Measurements from ENCODE around the gene SLCO4A1. TPM values are rescaled to one million over a fixed set of nuclear protein-coding genes. Genes with fewer than 3 reads are reported as not detected.

Gene SLCO4A1
- total RNA-seq, 1 donor from 2014 or later, result 12.1 TPM

DNA sequence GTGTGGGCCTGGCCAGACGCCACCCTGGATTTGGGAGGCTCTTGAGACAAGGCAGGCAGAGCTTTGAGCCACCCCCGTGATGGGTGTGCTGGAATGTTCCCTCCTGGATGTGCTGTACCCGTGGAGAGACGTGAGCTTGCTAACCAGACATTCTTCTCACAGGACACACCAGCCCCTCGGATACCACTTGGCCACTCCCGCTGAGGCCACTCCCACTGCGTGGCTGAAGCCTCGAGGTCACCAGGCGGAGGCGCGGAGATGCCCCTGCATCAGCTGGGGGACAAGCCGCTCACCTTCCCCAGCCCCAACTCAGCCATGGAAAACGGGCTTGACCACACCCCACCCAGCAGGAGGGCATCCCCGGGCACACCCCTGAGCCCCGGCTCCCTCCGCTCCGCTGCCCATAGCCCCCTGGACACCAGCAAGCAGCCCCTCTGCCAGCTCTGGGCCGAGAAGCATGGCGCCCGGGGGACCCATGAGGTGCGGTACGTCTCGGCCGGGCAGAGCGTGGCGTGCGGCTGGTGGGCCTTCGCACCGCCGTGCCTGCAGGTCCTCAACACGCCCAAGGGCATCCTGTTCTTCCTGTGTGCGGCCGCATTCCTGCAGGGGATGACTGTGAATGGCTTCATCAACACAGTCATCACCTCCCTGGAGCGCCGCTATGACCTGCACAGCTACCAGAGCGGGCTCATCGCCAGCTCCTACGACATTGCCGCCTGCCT lies 14.1 kb downstream of the SLCO4A1 start:
- intact Hi-C loops (cut with DNase I), result no loop called here
- DNase-seq (no peak), ATAC-seq (ENCODE audit: poor library complexity) (no peak)

DNA sequence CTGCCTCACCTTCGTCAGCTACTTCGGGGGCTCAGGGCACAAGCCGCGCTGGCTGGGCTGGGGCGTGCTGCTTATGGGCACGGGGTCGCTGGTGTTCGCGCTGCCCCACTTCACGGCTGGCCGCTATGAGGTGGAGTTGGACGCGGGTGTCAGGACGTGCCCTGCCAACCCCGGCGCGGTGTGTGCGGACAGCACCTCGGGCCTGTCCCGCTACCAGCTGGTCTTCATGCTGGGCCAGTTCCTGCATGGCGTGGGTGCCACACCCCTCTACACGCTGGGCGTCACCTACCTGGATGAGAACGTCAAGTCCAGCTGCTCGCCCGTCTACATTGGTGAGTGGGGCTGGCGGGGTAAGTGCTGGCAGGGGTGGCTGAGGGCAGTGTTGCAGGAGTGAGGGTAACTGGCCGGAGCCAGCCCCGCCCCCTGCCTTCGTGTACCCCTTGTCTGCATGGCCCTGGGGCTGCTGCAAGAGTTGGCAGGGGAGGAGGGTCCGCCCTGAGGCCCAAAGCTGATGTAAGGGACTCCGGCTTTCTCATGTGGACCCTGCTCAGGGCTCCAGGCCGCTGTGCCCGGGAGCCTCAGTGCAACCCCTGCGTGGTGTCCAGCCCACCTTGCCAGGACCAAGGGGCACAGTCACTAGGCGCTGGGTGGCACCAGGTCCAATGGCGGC lies 14.8 kb downstream of the SLCO4A1 start:
- DNase-seq (no peak), ATAC-seq (ENCODE audit: poor library complexity) (no peak)
- intact Hi-C loops (cut with DNase I), result no loop called here

DNA sequence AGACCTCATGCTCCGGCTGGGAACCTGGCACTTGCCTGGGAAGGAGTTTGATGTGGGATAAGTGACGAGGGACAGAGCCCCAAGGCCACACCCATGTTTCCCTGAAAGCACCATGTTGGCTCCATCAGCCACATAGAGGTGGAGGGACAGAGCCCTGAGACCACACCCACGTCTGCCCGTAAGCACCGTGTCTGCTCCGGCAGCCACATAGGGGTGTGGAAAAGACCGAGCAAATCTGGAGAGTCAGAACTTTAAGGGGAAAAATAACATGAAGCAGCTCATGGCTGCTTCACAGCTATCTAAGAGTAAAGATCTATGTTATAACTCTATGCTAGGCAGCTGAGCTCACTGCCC lies 15.3 kb downstream of the SLCO4A1 start:
- intact Hi-C loops (cut with DNase I), result no loop called here
- DNase-seq (no peak), ATAC-seq (ENCODE audit: poor library complexity) (no peak)

DNA sequence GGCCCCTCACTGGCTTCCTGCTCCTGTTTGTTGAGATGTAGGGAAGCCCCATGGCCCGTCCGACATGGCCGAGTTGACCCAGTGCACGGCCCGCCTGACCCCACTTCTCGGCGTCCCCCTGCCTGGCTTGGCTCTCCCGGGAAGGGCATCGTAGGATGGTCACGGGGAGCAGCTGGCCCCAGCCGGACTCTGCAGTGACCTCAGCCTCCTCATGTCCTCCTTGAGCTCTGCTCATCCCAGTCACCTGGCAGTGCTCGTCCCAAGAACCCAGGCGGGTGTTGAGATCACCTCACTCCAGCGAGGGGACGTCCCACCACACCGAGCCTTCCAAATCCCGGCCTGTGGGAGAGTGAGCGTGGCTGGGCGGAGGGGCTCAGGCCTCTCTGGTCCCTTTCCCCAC lies 15.7 kb downstream of the SLCO4A1 start:
- ATAC-seq (ENCODE audit: poor library complexity) (no peak), DNase-seq (no peak)

DNA sequence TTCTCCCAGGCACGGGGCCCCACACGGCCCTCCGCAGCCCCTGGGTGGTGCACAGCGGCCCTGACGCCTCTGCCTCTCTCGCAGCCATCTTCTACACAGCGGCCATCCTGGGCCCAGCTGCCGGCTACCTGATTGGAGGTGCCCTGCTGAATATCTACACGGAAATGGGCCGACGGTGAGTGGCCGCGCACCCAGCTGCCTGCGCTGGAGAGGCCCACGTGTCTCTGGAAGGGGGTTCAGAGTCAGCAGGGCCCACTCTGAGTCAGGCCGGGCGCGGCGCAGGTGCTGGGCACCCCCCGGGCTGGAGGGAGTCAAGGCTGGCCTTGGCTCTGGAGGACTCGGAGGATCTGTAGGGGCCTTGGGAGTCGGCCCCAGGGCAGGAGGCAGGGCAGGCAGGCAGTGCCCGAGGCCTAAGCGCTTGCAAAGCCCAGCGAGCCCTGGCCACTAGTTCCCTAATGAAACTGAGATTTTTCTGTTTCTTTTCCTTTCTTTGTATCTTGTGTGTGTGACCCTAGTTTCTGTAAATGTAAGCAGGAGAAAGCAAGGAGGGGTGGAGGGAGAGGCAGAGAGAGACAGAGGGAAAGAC lies 16.4 kb downstream of the SLCO4A1 start:
- DNase-seq (no peak), ATAC-seq (ENCODE audit: poor library complexity) (no peak)
- intact Hi-C loops (cut with DNase I), result no loop called here

More for the DNA sequence above, 15.7 kb downstream of the SLCO4A1 start:
- intact Hi-C loops (cut with DNase I), result no loop called here

DNA sequence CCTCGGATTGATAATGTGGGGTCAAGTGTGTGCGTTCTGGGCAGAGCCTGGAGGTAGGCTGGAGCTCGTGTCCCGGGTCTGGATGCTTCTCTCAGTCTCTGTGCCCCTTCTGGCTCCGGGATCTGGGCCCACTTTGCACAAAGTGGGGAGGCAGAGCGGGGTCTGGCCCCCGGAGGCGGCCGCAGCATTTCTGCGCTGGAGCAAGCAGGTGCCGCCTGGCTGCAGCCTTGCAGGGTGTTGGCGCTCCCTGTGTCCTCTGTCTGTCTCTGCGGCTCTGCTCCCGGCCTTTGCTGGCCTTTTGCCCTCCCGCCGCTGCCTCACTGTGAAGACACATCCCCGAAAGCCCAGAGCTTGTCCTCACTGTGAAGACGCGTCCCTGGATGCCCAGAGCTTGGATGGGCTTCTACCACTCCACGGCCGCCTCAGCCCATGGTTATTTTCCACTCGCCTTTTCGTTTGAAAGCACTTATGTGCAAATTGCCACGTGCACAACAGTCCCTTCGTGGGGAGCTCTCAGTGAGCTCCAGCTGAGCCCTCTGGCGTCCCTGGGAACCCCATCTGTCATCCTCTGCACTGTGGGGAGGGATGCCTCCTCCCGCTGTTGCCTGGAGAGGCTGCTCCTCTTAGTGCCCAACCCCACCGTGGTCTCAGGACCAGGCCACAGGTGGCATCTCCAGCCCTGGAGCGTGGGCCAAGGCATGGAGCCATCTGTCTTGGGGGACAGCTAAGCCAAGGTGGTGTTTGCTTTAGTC lies 17.4 kb downstream of the SLCO4A1 start:
- intact Hi-C loops (cut with DNase I), result no loop called here
- ATAC-seq (ENCODE audit: poor library complexity), result no peak
- no peak for DNase-seq

DNA sequence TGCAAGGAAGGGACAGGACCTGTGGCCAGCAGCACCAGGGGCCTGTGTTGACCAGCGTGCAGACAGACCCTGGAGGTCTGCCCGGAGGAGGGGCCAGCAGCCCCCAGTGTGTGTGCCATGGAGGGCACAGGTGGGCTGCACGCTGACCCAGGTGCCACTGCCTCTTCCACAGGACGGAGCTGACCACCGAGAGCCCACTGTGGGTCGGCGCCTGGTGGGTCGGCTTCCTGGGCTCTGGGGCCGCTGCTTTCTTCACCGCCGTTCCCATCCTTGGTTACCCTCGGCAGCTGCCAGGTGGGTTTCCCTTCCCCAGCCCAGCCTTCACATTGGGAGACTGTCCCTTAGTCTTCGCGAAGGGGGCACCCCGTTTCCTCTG lies 17.9 kb downstream of the SLCO4A1 start:
- ATAC-seq (ENCODE audit: poor library complexity) (no peak), DNase-seq (no peak)
- intact Hi-C loops (cut with DNase I), result no loop called here

DNA sequence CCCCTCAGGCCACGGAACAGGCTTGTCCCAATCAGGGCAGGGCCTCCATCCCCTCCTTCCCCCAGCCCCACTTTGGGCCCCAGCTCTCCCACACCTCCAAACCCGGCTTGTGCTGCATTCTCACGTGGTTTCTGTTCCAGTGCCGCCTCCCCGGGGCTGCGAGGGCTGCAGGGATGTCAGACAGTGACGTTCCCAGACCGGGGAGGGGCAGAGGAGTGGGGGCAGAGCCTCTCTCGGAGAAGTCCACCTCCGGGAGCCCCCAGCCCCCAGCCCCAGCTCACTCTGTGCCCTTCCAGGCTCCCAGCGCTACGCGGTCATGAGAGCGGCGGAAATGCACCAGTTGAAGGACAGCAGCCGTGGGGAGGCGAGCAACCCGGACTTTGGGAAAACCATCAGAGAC lies 18.5 kb downstream of the SLCO4A1 start:
- intact Hi-C loops (cut with DNase I), result no loop called here
- no peak for DNase-seq
- no peak for ATAC-seq (ENCODE audit: poor library complexity)

DNA sequence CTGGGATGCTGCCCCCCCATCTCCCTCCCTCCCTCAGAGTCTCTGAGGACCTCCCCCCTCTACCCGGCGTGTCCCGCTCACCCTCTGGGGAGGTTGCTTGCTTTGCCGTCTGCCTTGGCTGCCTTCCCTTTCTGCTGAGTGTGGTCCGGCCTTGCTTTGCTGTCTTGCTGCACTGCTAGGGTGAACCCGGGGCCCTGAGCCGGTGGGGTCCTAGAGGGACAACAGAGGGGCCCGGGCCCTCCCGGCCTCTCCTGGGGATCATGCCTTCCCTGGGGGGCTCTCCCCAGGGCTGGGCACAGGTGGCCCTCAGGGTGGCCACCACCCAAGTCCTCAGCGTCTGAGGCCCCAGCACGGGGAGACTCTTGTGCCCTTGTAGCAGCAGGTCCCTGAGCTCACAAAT lies 19.3 kb downstream of the SLCO4A1 start:
- DNase-seq, result no peak
- no peak for ATAC-seq (ENCODE audit: poor library complexity)
- intact Hi-C loops (cut with DNase I), result no loop called here

DNA sequence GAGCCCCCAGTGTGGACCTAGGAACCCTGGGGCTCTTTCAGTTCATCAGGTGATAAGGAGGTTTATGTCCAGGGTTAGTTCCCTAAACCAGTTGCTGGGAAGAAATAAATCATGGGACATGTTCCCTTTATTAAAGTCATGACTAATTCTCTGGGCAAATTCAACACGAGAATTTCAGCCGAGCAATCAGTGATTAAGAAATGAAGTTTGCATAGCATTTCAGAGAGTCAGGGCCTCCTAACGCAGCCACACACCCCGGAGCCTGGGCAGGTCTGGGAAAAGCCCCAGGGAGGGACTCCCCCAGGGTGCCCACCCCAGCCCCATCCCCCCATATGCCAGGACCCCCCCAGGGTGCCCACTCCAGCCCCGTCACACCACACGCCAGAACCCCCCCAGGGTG lies 20.1 kb downstream of the SLCO4A1 start:
- ATAC-seq (ENCODE audit: poor library complexity), result no peak

DNA sequence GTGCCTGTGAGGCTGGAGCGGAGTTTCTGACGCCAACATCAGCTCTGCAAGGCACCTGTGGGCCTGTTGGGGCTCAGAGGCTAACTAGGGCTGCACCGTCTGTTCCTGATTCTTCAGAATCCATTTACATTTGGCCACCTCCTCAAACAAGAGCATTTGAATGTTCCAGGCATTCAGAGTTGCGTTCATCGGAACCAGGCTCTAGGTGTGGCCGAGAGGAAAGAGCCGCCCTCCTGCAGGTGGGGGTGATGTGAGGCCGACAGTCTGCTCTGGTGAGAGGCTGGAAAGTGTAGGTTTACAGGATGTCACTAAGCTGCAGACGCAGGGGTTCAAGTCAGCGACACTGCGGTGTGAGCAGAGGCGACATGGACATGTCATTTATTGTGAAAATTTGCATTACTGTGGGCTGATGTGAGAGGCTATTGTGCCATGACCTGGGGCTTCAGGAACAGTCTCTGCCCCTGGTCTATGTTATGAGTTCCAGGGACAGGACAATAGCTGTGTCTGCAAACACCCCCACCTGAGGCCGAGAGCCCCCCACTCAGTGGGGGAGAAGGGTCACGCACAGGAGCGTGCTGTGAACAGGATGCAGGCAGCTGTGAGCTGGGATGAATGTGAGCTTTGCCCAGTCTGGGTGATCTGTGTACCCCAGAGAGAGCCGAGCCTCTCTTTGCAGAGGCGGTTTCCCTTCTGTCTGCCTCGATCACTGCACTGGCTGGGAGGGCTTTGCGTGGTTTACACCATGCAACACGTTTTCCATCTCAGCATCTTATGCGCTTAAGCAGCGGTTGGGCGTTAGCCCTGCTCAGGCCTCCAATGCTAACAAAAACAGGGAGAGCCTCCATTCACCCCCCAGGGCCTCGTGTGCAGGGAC lies 21.1 kb downstream of the SLCO4A1 start:
- ATAC-seq (ENCODE audit: poor library complexity) (no peak), DNase-seq (no peak)
- intact Hi-C loops (cut with DNase I), result no loop called here

More for the DNA sequence above, 20.1 kb downstream of the SLCO4A1 start:
- no peak for DNase-seq
- intact Hi-C loops (cut with DNase I), result no loop called here

DNA sequence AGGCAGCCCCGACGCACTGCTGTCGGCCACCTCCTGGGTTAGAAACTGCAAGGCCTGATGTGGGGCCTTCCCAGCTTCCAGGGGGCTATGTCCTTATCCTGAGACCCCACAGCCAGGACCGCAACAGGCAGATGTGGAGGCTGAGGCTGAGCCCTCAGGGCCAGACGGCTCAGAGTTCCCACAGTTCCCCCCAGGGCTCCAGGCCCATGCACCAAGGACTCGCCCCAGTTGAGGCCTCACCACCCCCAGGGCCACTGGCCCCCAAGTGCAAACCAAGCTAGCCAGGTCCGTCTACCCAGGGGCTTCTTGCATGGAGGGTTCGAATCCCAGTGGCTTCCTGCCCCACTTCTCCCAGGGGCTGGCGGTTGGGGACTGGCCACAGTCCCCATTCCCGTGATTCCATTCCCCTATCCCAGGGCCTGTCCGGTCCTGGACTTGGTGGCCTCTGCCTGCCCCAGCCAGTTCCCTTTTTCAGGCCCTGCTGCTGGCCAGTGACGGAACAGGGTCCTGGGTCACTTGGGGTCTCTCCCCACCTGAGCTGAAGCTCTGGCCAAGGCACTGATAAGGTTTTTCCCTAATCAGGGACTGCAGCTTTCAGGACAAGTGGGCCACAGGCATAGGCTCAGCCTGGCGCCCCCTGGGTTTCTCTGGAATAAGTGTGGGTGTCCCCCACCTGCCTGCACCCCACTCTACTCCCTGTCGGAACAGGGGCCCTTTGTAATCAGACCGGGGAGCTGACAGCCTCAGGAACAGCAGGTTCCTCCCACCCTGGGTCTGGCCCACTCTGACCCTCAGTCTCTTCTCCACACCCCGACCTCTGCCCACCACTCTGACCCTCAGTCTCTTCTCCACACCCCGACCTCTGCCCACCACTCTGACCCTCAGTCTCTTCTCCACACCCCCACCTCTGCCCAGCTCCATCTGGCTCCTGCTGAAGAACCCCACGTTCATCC lies 22.0 kb downstream of the SLCO4A1 start:
- no peak for DNase-seq
- ATAC-seq (ENCODE audit: poor library complexity), result no peak
- intact Hi-C loops (cut with DNase I), result no loop called here

DNA sequence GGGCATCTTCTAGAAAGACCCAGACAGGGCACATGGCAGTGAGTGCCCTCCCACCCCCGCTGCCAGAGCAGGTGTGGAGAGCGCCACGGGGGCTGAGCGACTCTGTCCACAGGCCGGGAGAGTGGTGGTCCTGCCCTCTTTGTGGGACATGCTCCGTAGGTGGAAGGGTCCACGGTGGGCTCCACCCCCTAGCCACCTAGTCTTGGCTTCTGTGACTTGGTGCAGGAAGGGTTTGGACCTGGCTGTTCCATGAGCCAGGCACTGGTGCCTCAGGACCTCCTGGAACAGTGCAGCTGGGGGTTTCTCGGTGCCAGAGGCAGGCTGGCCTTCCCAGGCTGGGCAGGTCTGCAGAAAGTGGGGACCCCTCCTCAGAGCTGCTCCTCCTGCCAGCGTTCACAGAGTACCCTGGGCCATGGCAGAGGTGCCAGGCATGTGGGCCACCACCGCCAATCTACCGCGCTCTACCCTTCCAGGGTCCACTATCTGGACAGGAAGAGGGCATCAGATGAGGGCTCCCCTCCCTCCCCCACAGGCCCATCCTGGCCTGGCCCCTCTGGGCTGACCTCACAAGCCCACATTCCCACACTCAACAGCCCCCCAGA lies 23.0 kb downstream of the SLCO4A1 start:
- DNase-seq (no peak), ATAC-seq (ENCODE audit: poor library complexity) (no peak)
- intact Hi-C loops (cut with DNase I), result no loop called here

DNA sequence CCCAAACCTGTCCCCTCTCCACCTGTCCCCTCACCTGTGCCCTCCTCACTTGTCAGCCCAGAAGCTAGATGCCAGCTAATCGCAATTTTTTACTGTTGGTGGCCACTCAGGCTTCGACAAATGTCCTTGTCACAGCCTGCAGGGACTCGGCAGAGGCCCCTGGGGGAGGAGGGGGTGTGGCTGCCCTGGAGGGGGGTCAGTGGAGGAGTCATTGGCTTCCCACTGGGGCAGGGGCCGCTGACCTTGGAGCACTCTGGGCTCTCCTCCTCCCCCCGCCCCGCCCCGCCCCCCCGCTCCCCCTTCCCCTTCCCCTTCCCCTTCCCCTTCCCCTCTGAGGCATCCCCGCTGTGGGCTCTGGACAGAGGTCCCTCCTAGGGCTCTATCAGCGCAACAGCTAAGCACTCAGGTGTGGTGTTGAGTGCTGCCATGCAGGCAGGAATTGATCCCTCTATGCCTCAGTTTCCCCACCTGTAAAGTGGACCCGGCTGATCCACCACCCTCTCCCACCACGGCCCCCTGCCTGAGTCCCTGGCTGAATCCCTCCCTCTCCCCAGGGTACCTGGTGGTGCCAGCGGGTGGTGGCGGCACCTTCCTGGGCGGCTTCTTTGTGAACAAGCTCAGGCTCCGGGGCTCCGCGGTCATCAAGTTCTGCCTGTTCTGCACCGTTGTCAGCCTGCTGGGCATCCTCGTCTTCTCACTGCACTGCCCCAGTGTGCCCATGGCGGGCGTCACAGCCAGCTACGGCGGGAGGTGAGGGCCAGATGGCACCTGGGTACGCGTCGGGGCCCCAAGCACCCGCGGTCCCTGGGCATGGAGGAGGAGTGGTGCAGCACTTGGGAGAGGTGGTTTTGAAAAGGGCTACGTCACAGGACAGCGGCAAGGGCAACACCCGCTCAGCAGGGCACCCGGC lies 23.8 kb downstream of the SLCO4A1 start:
- intact Hi-C loops (cut with DNase I), result no loop called here
- ATAC-seq (ENCODE audit: poor library complexity) (no peak), DNase-seq (no peak)

DNA sequence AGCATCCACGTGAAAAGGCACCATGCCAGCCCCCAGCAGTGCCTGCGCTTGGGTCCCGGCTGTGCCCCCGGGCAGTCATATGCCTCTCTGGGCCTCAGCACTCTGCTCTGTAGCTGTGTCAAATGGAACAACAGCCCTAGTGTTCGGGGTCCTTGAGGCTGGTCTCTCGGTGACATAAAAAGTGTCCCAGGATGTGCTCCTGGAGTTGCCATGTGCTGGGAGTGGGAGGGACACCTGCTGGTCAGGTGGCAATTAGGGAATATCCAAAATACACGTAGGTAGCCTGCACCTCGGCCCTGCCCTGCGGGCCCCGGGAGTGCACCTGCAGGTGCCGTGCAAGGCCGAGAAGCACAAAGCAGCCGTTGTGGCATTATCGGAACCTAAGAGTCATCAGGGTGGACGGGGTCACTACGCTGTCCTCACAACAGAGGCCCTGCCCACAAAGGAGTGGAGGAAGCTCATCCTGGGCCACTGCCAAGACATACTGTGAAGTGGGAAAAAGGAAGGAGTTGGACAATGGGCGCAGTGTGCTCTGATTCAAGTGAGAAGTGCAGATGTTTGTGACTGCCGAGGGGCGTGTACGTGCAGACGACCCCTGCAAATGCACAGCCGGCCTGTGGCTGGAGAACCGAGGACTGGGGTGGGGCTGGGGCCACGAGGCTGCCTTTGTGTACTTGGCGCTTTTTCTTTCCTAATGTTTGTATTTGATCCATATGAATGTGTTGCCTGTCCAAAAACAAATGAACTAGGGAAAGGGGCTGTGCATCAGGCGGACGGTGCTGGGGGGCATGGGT lies 24.6 kb downstream of the SLCO4A1 start:
- ATAC-seq (ENCODE audit: poor library complexity) (peak; percentile 55), DNase-seq (peak; percentile 70)
- intact Hi-C loops (cut with DNase I), result no loop called here
